Breast epithelium (tissue), 4 donors: ENCODE data around the gene GABRB2. TPM values are rescaled to one million over a fixed set of nuclear protein-coding genes. Genes with fewer than 3 reads are reported as not detected.
"Not testable (repeated sequence)": the region's sequence is repeated elsewhere in the genome, so short reads cannot be mapped to it uniquely, and the experiment has no call there.

Experiments used
- DNase-seq, 2 donors: peaks; one replicate each; pipeline ENCODE4 v3.0.0-alpha.2; 2019; ENCODE audit warnings: low spot score in 2 of 2
- H3K27ac ChIP-seq, 2 donors: fragments of 200-600 bp; sonication (generic) in 1 of 2; one replicate each; pipeline ENCODE4 v1.5.1; 2016 to 2019; ENCODE audit warnings: mild to moderate bottlenecking in 1 of 2
- H3K27me3 ChIP-seq, 2 donors: fragments of 200-600 bp; sonication (generic) in 1 of 2; one replicate each; pipeline versions ENCODE4 v1.5.1 to v1.6.0; 2017 to 2019; ENCODE audit warnings: control low read depth in 1 of 2, mild to moderate bottlenecking in 1 of 2
- H3K36me3 ChIP-seq: fragments of 200-600 bp; one replicate; pipeline ENCODE4 v1.5.1; 2019
- H3K4me1 ChIP-seq, 2 donors: fragments of 200-600 bp; sonication (generic); one replicate each; pipeline ENCODE4 v1.5.1; 2016 to 2019; ENCODE audit warnings: control low read depth in 1 of 2
- H3K4me3 ChIP-seq, 3 donors: fragments of 200-600 bp; sonication (generic); 1 replicate in 2 of 3; 2 replicates in 1 of 3; pipeline ENCODE4 v1.5.1; 2016 to 2019; ENCODE audit warnings: mild to moderate bottlenecking in 3 of 3, moderate library complexity in 2 of 3
- H3K9me3 ChIP-seq, 2 donors: fragments of 200-600 bp; sonication (generic) in 1 of 2; one replicate each; pipeline ENCODE4 v1.5.1; 2016 to 2019; ENCODE audit warnings: control low read depth in 1 of 2
- POLR2A ChIP-seq: fragments of 450-650 bp; IDR thresholded peaks from one replicate; pipeline ENCODE4 v1.6.1; 2016; ENCODE audit warnings: antibody characterized with exemption, mild to moderate bottlenecking, moderate library complexity
- POLR2AphosphoS5 ChIP-seq, 3 donors: sonication (generic); formaldehyde crosslinking; IDR thresholded peaks; one replicate each; pipeline ENCODE4 v1.6.1; 2017; ENCODE audit warnings: antibody characterized with exemption in 3 of 3
- intact Hi-C: fragments of 100-400 bp; cut with DNase I; formaldehyde crosslinking; loops from one replicate; pipeline ENCODE4 v1.15.1; 2023; ENCODE audit warnings: low total_unique reads
- total RNA-seq, 3 donors: library from RNA; depleted of rRNA; stranded (reverse); fragments of >200 nt; gene quantifications; one replicate each; pipeline ENCODE4 v1.1.0, GENCODE V29; 2016
- TF ChIP-seq, protein P1 (sequence below), 3 donors: fragments of 450-650 bp; IDR thresholded peaks; one replicate each; pipeline ENCODE4 v1.5.1; 2016 to 2017; ENCODE audit warnings: antibody characterized with exemption in 3 of 3, mild to moderate bottlenecking in 3 of 3, moderate library complexity in 3 of 3

GABRB2 gene
- total RNA-seq, 3 donors from 2014 or later, result 0.33 to 10.7 (median 2.5) TPM

DNA sequence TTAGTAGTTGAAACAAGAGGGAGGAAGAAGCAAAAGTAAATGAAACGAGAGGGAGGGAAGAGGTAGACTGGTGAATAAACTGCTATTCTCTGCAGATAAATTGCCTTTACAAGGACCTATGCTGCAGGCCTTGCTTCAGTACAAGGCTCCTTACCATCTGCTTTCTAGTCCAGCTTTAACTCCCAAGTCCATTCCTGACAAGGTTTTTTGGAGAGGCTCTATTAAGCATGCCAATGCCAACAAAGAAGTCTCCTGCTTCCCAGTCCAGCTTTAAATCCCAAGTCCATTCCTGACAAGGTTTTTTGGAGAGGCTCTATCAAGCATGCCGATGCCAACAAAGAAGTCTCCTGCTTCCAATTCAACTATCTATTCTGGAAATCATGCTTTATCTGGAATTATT is 244.9 kb downstream of the GABRB2 start:
- intact Hi-C loops, result loop anchor here (10.0 kb wide), 1 partner anchor 287 kb away; no protein-coding TSS in a partner anchor
- Histone ChIP-seq H3K4me1 (no peaks in the 10 kb centered on the region), H3K9me3 (no peaks in the 10 kb centered on the region), H3K36me3 (no peaks in the 10 kb centered on the region), H3K27me3 (no peaks in the 10 kb centered on the region), H3K27ac (no peak overlapping the region), H3K4me3 (no peak overlapping the region)
- no peak for DNase-seq
- TF ChIP-seq, protein P1, sequence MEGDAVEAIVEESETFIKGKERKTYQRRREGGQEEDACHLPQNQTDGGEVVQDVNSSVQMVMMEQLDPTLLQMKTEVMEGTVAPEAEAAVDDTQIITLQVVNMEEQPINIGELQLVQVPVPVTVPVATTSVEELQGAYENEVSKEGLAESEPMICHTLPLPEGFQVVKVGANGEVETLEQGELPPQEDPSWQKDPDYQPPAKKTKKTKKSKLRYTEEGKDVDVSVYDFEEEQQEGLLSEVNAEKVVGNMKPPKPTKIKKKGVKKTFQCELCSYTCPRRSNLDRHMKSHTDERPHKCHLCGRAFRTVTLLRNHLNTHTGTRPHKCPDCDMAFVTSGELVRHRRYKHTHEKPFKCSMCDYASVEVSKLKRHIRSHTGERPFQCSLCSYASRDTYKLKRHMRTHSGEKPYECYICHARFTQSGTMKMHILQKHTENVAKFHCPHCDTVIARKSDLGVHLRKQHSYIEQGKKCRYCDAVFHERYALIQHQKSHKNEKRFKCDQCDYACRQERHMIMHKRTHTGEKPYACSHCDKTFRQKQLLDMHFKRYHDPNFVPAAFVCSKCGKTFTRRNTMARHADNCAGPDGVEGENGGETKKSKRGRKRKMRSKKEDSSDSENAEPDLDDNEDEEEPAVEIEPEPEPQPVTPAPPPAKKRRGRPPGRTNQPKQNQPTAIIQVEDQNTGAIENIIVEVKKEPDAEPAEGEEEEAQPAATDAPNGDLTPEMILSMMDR (IDR thresholded peaks at IDR 0.05), result no peak
- TF ChIP-seq POLR2AphosphoS5 (IDR thresholded peaks at IDR 0.05), result no peak
- no peak for TF ChIP-seq POLR2A

DNA sequence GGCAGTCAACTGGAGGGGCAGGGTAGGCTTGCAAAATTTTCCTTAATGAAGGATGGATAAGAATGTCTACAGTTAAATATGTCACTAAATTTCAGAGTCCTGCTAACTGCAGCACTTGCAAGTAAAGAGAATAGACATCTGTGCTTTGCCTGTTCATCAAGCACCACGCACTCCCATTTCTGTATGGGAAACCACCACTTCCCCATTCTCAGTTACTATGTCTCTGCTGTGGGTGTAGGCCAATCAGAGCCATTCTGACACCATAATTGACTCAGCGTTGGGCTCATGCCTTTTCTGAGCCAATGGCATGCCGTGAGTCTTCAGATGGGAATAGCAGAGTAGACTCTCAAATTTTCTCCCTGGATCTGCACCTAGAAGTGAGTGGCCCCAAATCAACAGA is 247.5 kb downstream of the GABRB2 start:
- H3K4me1 ChIP-seq, result no peaks in the 10 kb centered on the region
- intact Hi-C loops, result no loop called here
- H3K4me3 ChIP-seq, result no peak overlapping the region
- no peak for DNase-seq
- no peaks in the 10 kb centered on the region for H3K27me3 ChIP-seq
- TF ChIP-seq, protein P1 (IDR thresholded peaks at IDR 0.05), result no peak
- no peak for TF ChIP-seq POLR2AphosphoS5 (IDR thresholded peaks at IDR 0.05)
- TF ChIP-seq POLR2A, result no peak
- no peaks in the 10 kb centered on the region for H3K36me3 ChIP-seq
- no peaks in the 10 kb centered on the region for H3K9me3 ChIP-seq
- no peak overlapping the region for H3K27ac ChIP-seq

DNA sequence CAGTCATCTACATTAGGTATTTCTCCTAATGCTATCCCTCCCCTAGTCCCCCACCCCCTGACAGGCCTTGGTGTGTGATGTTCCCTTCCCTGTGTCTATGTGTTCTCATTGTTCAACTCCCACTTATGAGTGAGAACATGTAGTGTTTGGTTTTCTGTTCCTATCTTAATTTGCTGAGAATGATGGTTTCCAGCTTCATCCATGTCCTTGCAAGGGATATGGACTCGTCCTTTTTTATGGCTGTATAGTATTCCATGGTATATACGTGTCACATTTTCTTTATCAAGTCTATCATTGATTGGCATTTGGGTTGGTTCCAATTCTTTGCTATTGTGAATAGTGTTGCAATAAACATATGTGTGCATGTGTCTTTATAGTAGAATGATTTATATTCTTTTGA is 249.1 kb downstream of the GABRB2 start:
- H3K4me1 ChIP-seq, H3K4me3 ChIP-seq, H3K9me3 ChIP-seq, DNase-seq, intact Hi-C loops, H3K27ac ChIP-seq, H3K27me3 ChIP-seq, H3K36me3 ChIP-seq: not testable (repeated sequence)

DNA sequence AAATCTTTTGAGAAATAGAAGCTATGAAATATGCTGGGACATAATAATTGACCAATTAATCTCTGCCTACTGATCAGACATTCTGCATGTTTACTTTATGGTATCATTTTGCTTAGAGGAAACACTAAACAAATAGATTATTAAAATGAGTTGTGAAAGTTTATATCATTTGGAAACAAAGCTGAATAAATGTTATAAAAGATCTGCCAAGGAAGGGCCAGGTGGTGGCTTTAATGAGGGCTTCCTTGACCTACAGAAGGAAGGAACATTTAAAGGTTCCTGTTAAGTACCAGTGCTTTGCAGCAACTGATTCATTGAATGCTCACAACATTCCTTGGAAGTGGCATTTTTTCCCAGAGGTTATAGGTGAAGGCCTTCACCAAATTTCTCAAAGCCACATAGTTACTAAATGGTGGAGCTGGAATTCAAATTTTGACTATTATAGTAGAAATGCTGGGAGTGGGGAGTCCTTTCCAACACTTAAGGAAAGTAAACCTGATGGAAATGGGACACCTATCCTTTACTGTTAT is 250.7 kb downstream of the GABRB2 start:
- no peaks in the 10 kb centered on the region for H3K27me3 ChIP-seq
- no peak overlapping the region for H3K4me3 ChIP-seq
- no peaks in the 10 kb centered on the region for H3K36me3 ChIP-seq
- no peak overlapping the region for H3K27ac ChIP-seq
- intact Hi-C loops, result no loop called here
- no peaks in the 10 kb centered on the region for H3K9me3 ChIP-seq
- no peak for DNase-seq
- H3K4me1 ChIP-seq, result no peaks in the 10 kb centered on the region
- TF ChIP-seq POLR2A (no peak), POLR2AphosphoS5 (IDR thresholded peaks at IDR 0.05) (no peak)
- TF ChIP-seq, protein P1 (IDR thresholded peaks at IDR 0.05), result no peak

DNA sequence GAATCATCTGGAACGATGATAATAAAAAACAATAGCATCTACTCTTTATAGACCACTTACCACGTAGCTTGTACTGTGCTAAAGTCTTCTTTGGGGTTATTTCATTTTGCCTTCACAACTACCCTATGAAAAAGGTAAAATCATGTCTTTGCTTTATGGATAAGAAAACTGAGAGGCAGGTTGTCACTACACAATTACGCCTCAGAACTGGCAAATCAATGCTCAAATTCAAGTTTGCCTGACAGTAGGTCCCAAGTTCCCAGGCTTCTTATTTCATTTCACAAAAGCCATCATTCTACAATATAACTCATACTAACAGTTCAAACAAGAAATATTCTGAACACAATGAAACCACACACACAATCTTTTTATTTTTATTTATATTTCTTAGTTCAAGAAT is 258.5 kb downstream of the GABRB2 start:
- no peak for TF ChIP-seq POLR2AphosphoS5 (IDR thresholded peaks at IDR 0.05)
- H3K36me3 ChIP-seq, result no peaks in the 10 kb centered on the region
- H3K4me3 ChIP-seq, result no peak overlapping the region
- H3K9me3 ChIP-seq, result no peaks in the 10 kb centered on the region
- no peak for DNase-seq
- intact Hi-C loops, result no loop called here
- no peaks in the 10 kb centered on the region for H3K27me3 ChIP-seq
- no peaks in the 10 kb centered on the region for H3K4me1 ChIP-seq
- no peak overlapping the region for H3K27ac ChIP-seq

DNA sequence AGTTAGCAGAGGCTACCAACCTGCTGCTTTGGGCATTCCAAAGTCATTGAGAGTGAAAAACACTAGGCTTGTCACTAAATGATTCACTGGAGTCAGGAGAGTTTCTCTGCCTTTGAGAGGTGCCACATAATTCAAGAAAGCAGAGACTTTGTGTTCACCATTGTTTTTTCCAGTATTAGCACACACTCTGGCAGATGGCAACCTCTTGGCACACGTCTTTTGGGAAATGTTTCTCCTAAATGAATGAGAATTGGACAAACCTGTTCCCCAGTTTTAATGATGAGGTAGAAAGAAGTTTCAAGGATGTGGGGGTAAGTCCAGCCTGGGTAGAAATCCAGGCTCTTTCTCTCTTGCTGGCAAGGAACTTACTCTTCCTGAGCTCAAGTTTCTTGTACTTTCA is 259.1 kb downstream of the GABRB2 start:
- TF ChIP-seq, protein P1 (IDR thresholded peaks at IDR 0.05), result no peak
- TF ChIP-seq POLR2AphosphoS5 (IDR thresholded peaks at IDR 0.05), result no peak
- TF ChIP-seq POLR2A, result no peak
- H3K4me3 ChIP-seq, result no peak overlapping the region

More for the DNA sequence above, 259.1 kb downstream of the GABRB2 start:
- H3K27me3 ChIP-seq, result no peaks in the 10 kb centered on the region
- H3K36me3 ChIP-seq, result no peaks in the 10 kb centered on the region
- no peaks in the 10 kb centered on the region for H3K4me1 ChIP-seq
- intact Hi-C loops, result no loop called here
- DNase-seq, result no peak
- no peaks in the 10 kb centered on the region for H3K9me3 ChIP-seq
- H3K27ac ChIP-seq, result no peak overlapping the region
